Neuronal stem cell (in vitro differentiated cells): ENCODE results near the gene FAM222B. TPM values are rescaled to one million over a fixed set of nuclear protein-coding genes. Genes with fewer than 3 reads are reported as not detected.

ENCODE experiments used
- DNase-seq: peaks from one replicate; pipeline ENCODE4 v3.0.0-alpha.2; 2013; ENCODE audit warnings: low spot score
- H2AFZ ChIP-seq: one replicate; pipeline ENCODE4 v1.6.1; 2013; ENCODE audit warnings: mild to moderate bottlenecking, low read length, inconsistent platforms
- H2AK5ac ChIP-seq: 2 replicates; pipeline ENCODE4 v1.6.1; 2013; ENCODE audit warnings: low read depth, mild to moderate bottlenecking, inconsistent platforms, low read length, moderate library complexity, mixed read lengths
- H2BK120ac ChIP-seq: 2 replicates; pipeline ENCODE4 v1.6.1; 2013; ENCODE audit warnings: low read depth, mild to moderate bottlenecking, inconsistent platforms, low read length, moderate library complexity, mixed read lengths
- H2BK12ac ChIP-seq: one replicate; pipeline ENCODE4 v1.6.1; 2013; ENCODE audit warnings: low read length, inconsistent platforms
- H2BK15ac ChIP-seq: 2 replicates; pipeline ENCODE4 v1.6.1; 2013; ENCODE audit warnings: mild to moderate bottlenecking, low read length, inconsistent platforms, mixed read lengths
- H2BK5ac ChIP-seq: one replicate; pipeline ENCODE4 v1.6.1; 2013; ENCODE audit warnings: inconsistent platforms, mild to moderate bottlenecking, low read length, moderate library complexity
- H3K14ac ChIP-seq: one replicate; pipeline ENCODE4 v1.6.1; 2013; ENCODE audit warnings: low read length, inconsistent platforms
- H3K18ac ChIP-seq: 2 replicates; pipeline ENCODE4 v1.6.1; 2013; ENCODE audit warnings: low read length, inconsistent platforms
- H3K23ac ChIP-seq: 2 replicates; pipeline ENCODE4 v1.6.1; 2013; ENCODE audit warnings: low read depth, mild to moderate bottlenecking, mixed read lengths, low read length, inconsistent platforms; ENCODE audit not compliant: poor library complexity
- H3K27ac ChIP-seq: replicated peaks from 3 replicates; pipeline ENCODE4 v1.5.1; 2013; ENCODE audit warnings: low read length, inconsistent platforms
- H3K27me3 ChIP-seq, 3 experiments: 2 replicates each; pipeline ENCODE4 v1.6.1; 2013; ENCODE audit warnings: low read length in 3 of 3, mild to moderate bottlenecking in 2 of 3, inconsistent platforms in 1 of 3, low read depth in 1 of 3, mixed read lengths in 1 of 3, moderate library complexity in 1 of 3; ENCODE audit not compliant: control insufficient read depth in 3 of 3, insufficient read depth in 3 of 3
- H3K36me3 ChIP-seq, 2 donors: replicated peaks in 1 of 2; 2 replicates each; pipeline ENCODE4 v1.6.1; 2013; ENCODE audit warnings: low read length in 2 of 2; ENCODE audit not compliant: control insufficient read depth in 2 of 2, insufficient read depth in 2 of 2
- H3K4ac ChIP-seq: 2 replicates; pipeline ENCODE4 v1.6.1; 2013; ENCODE audit warnings: inconsistent platforms, mild to moderate bottlenecking, low read length, moderate library complexity
- H3K4me1 ChIP-seq, 2 donors: 1 replicate in 1 of 2; 2 replicates in 1 of 2; pipeline ENCODE4 v1.6.1; 2013; ENCODE audit warnings: low read length in 2 of 2, low read depth in 1 of 2; ENCODE audit not compliant: control insufficient read depth in 2 of 2, insufficient read depth in 1 of 2
- H3K4me2 ChIP-seq: one replicate; pipeline ENCODE4 v1.6.1; 2013; ENCODE audit warnings: mild to moderate bottlenecking, low read length, inconsistent platforms; ENCODE audit not compliant: insufficient read depth, poor library complexity, severe bottlenecking
- H3K4me3 ChIP-seq, 2 donors: 2 replicates each; pipeline ENCODE4 v1.5.1; 2013; ENCODE audit warnings: low read length in 2 of 2, mild to moderate bottlenecking in 2 of 2, inconsistent platforms in 1 of 2, moderate library complexity in 1 of 2
- H3K79me1 ChIP-seq: one replicate; pipeline ENCODE4 v1.6.1; 2013; ENCODE audit warnings: low read depth, mild to moderate bottlenecking, inconsistent platforms, low read length, moderate library complexity
- H3K9ac ChIP-seq: one replicate; pipeline ENCODE4 v1.6.1; 2013; ENCODE audit warnings: mild to moderate bottlenecking, low read depth, low read length, inconsistent platforms; ENCODE audit not compliant: poor library complexity
- H3K9me3 ChIP-seq, 2 donors: replicated peaks in 1 of 2; 2 replicates each; pipeline versions ENCODE3 to v1.6.1; 2013; ENCODE audit warnings: low read length in 2 of 2, mild to moderate bottlenecking in 2 of 2, inconsistent platforms in 1 of 2, low read depth in 1 of 2, mixed read lengths in 1 of 2, moderate library complexity in 1 of 2; ENCODE audit not compliant: control insufficient read depth in 2 of 2, insufficient read depth in 1 of 2
- H4K8ac ChIP-seq: one replicate; pipeline ENCODE4 v1.6.1; 2013; ENCODE audit warnings: low read depth, mild to moderate bottlenecking, inconsistent platforms, low read length, moderate library complexity
- H4K91ac ChIP-seq: one replicate; pipeline ENCODE4 v1.6.1; 2013; ENCODE audit warnings: low read length, low read depth, mild to moderate bottlenecking, inconsistent platforms; ENCODE audit not compliant: poor library complexity
- WGBS, 2 donors: extraction: QIAGEN DNeasy Blood & Tissue Kit; methylation state at CpG; one replicate each; pipeline ENCODE4 v1.1.7; 2013; ENCODE audit warnings: missing lambda C conversion rate in 2 of 2, mixed read lengths in 1 of 2; ENCODE audit not compliant: insufficient read length in 2 of 2, insufficient replicate concordance in 1 of 2; ENCODE audit errors: extremely low coverage in 2 of 2; 5-methylcytosine and 5-hydroxymethylcytosine counted together
- polyA plus RNA-seq, 2 experiments: library from polyadenylated mRNA; stranded (reverse); fragments of 200-250 nt; gene quantifications; one replicate each; pipeline ENCODE4 v1.2.3, GENCODE V29; 2013

The FAM222B gene
- polyA plus RNA-seq (2013, experiment 1 of 2), result 38.0 TPM
- polyA plus RNA-seq (2013, experiment 2 of 2), result 37.2 TPM

- Histone ChIP-seq H4K91ac (no peak within 1 kb of the TSS), H2BK12ac (no peak within 1 kb of the TSS), H3K4me3 (peak within 1 kb of the TSS; percentile 68 to 91), H3K79me1 (peaks cover 3% of the 10 kb centered on the region), H2BK15ac (peak within 1 kb of the TSS; percentile 73), H3K9ac (peak within 1 kb of the TSS; percentile 96), H3K4ac (no peak within 1 kb of the TSS), H2BK5ac (peak within 1 kb of the TSS; percentile 91), H3K4me2 (peak within 1 kb of the TSS; percentile 60), H3K23ac (peak within 1 kb of the TSS; percentile 37), H2AK5ac (no peak within 1 kb of the TSS), H3K27ac (peak within 1 kb of the TSS; percentile 43), H2BK120ac (no peak within 1 kb of the TSS), H4K8ac (peak within 1 kb of the TSS; percentile 65), H3K36me3 (peaks cover 0 to 7% of the 10 kb centered on the region in 2 donors), H3K14ac (peak within 1 kb of the TSS; percentile 25), H3K27me3 (no peaks in the 10 kb centered on the region), H3K9me3 (no peaks in the 10 kb centered on the region), H2AFZ (peak within 1 kb of the TSS; percentile 97), H3K18ac (peak within 1 kb of the TSS; percentile 88), H3K4me1 (peaks cover 2 to 9% of the 10 kb centered on the region in 2 donors)
- peak; percentile 88 for DNase-seq
- no CpG with 5 or more reads among the region's 44 CpGs for WGBS, 2 donors
Observed at GRCh38 chr17:28842282-28843012, at the start of gene FAM222B. FAM222B (minus strand) TSS chr17:28842790; CDS start chr17:28766667, 76,123 bp downstream.

GRCh38 chr17:28892024-28892423 lies 49.4 kb upstream of the FAM222B start:
- Histone ChIP-seq H2BK12ac (no peak overlapping the region), H3K14ac (no peak overlapping the region), H3K4me1 (peaks cover 7 to 25% of the 10 kb centered on the region in 2 donors), H2BK5ac (no peak overlapping the region), H2AFZ (no peak overlapping the region), H3K9me3 (no peaks in the 10 kb centered on the region), H3K18ac (no peak overlapping the region), H2AK5ac (no peak overlapping the region), H4K8ac (no peak overlapping the region), H3K4me2 (no peak overlapping the region), H4K91ac (no peak overlapping the region), H3K27ac (no peak overlapping the region), H2BK120ac (no peak overlapping the region), H3K27me3 (no peaks in the 10 kb centered on the region), H3K36me3 (peaks cover 3 to 27% of the 10 kb centered on the region in 2 donors), H3K4me3 (no peak overlapping the region), H2BK15ac (no peak overlapping the region), H3K4ac (no peak overlapping the region), H3K9ac (no peak overlapping the region), H3K23ac (peak overlapping the region; percentile 20), H3K79me1 (peaks cover 3% of the 10 kb centered on the region)
- no CpG with 5 or more reads among the region's 4 CpGs for WGBS, 2 donors
- DNase-seq, result no peak

- Histone ChIP-seq H4K91ac (no peak overlapping the region), H3K36me3 (peaks cover 6 to 29% of the 10 kb centered on the region in 2 donors), H3K4me1 (peaks cover 5 to 23% of the 10 kb centered on the region in 2 donors), H3K27ac (no peak overlapping the region), H2AFZ (no peak overlapping the region), H3K79me1 (peaks cover 3% of the 10 kb centered on the region), H3K4ac (no peak overlapping the region), H3K9me3 (no peaks in the 10 kb centered on the region), H3K4me2 (no peak overlapping the region), H2BK12ac (no peak overlapping the region), H3K18ac (no peak overlapping the region), H4K8ac (no peak overlapping the region), H3K23ac (no peak overlapping the region), H3K4me3 (no peak overlapping the region), H2AK5ac (no peak overlapping the region), H3K14ac (no peak overlapping the region), H2BK15ac (no peak overlapping the region), H3K27me3 (no peaks in the 10 kb centered on the region), H2BK120ac (no peak overlapping the region), H3K9ac (no peak overlapping the region), H2BK5ac (no peak overlapping the region)
- no CpG with 5 or more reads among the region's 1 CpG for WGBS, 2 donors
- DNase-seq, result no peak
Observed at GRCh38 chr17:28891201-28891600, 48.6 kb upstream of the FAM222B start.

- H4K8ac ChIP-seq, result no peak overlapping the region
- H3K9me3 ChIP-seq, result no peaks in the 10 kb centered on the region
- H3K4ac ChIP-seq, result no peak overlapping the region
- no peak overlapping the region for H2BK12ac ChIP-seq
- no CpG with 5 or more reads among the region's 5 CpGs for WGBS, 2 donors
- no peak for DNase-seq
- no peak overlapping the region for H2BK5ac ChIP-seq
- no peak overlapping the region for H2AK5ac ChIP-seq
- no peak overlapping the region for H2AFZ ChIP-seq
- peaks cover 0 to 18% of the 10 kb centered on the region in 2 donors for H3K4me1 ChIP-seq
- peaks cover 12 to 41% of the 10 kb centered on the region in 2 donors for H3K36me3 ChIP-seq
- no peak overlapping the region for H2BK15ac ChIP-seq
- H4K91ac ChIP-seq, result no peak overlapping the region
- no peak overlapping the region for H3K4me3 ChIP-seq
- no peak overlapping the region for H3K14ac ChIP-seq
- no peak overlapping the region for H3K27ac ChIP-seq
- H3K23ac ChIP-seq, result no peak overlapping the region
- H3K9ac ChIP-seq, result no peak overlapping the region
- H3K4me2 ChIP-seq, result no peak overlapping the region
- H3K79me1 ChIP-seq, result peaks cover 3% of the 10 kb centered on the region
- H3K18ac ChIP-seq, result no peak overlapping the region
- H2BK120ac ChIP-seq, result no peak overlapping the region
- H3K27me3 ChIP-seq, result no peaks in the 10 kb centered on the region
Observed at GRCh38 chr17:28889996-28890395, 47.4 kb upstream of the FAM222B start.
